GM18868 (cell line): ENCODE data around the gene GGT1.
"Not testable (repeated sequence)": the region's sequence is repeated elsewhere in the genome, so short reads cannot be mapped to it uniquely, and the experiment has no call there.

Experiments used
- ATAC-seq: cut with Tn5 transposase; IDR thresholded peaks from one replicate; pipeline ENCODE4 v1.9.1; 2021; ENCODE audit warnings: mild to moderate bottlenecking, moderate library complexity; ENCODE audit not compliant: unreplicated experiment

Gene GGT1

DNA sequence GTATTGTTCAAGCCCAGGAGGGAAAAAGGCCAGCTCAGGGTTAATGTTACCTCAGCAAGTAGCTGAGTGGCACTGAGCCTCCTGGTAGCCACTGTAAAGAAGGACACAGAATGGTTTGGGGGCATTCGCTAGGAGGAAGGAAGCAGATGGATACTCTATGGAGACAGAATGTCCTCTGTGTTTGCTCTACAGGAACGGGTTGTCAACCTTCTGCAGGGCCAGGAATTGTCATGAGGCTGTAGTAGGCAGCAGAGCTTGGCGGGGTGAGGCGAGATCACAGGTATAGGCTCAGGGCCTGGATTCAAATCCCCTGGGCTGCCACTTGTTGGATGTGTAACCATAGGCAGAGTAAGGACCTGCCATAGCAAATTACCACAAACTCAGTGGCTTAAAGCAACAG, 7.1 kb upstream of the GGT1 start:
- no peak for ATAC-seq

DNA sequence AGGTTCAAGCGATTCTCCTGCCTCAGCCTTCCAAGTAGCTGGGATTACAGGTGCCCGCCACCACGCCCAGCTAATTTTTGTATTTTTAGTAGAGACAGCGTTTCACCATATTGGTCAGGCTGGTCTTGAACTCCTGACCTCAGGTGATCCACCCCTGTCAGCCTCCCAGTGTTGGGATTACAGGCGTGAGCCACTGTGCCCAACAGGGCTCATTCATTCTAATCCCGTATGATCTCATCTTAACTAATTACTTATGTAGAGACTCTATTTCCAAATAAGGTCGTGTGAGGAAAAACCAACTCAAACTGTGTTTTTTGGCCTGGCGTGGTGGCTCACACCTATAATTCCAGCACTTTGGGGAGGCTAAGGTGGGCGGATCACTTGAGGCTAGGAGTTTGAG, 5.9 kb upstream of the GGT1 start:
- not testable (repeated sequence) for ATAC-seq

DNA sequence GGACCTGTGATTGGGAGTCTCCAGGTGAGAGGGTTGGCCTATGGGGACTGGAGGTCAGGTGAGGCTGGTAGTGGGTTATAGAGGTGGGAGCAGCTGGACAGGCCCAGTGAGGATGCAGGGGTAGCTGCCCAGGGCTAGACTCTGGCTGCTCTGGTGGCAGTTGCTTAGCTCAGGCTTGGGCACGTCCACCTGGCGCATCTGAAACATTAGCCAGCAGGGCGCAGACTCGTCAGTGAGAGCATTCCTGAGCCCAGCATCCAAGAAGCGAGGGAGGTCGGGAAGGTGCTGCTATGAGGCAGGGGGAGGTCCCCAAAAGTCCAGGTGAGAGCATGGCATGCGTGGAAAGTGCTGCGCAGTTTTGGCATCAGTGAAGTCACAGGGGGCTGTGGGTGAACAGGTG, 3.5 kb upstream of the GGT1 start:
- ATAC-seq, result no peak

DNA sequence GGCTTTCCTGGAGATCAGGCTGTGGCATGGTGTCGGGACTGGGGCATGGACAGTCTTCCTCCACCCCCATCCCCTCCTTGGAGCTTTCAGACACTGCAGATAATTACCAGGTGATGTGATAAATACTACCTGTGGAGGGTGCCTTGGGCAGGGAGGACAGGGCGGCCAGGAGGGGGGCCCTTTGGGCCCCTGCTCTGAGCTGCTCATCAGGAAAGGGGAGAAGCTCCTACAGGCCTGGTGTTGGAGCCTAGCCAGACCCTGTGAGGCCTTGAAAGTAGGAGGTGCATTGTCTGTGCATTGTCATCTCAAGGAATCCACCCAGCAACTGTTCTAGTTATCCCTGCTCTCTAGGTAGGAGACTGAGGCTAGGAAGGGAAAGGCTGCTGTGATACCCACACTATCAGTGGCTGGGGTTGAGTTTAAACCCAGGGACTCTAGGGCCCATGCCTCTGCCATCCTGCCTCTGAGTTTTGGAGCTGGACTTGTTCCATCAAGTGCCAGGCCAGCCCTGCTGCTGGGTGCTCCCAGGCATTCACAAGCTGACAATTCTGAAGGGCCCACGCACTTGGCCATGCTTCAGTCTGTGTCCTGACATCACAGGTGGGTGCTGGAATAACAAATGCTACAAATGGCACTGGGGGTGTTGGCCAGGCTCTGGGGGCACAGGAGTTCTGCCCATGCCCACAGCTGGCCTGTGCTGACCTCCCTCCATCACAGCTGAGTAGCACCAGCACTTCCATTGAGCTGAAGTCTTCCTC, 2.9 kb upstream of the GGT1 start:
- not testable (repeated sequence) for ATAC-seq

DNA sequence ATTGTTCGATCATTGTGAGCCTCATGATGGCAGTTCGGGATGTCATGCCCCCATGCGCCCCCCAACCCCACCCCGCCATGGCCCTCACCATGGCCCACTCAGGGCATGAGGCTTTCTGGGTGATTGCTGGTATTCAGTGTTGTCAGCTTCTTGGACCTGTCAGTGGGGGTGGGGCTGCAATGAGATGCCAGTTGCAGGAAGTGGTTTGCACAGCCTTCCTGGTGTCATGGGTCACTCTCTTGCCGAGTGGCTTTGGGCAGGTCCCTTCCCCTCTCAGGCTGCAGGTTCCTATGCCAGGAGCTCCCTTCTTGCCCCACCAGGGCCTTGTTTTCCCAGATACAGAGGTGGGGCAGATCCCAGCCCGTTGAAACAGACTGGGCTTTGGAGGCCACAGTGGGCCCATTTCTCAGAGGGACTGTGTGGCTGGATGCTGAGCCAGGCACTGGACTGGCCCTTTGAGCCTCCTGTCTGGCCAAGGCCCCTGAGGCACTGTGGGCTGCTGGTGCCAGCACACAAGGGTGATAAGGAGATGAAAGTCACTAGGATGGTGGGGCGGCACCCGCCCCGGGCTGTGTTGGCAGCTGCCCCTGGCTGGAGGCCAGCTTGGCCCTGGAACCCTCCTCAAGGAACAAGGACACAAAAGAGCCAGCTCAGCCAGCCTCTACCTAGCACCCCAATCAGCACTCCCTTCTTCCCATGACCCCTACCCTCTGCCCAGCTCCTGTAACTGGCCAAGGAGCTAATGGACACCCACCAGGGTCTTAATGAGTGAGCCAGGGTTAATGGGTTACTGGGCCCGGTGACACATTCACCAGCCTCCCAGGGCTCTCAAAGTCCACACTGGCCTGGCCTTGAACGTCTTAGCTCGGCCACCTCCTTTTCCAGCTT, 1.5 kb upstream of the GGT1 start:
- ATAC-seq, result no peak

DNA sequence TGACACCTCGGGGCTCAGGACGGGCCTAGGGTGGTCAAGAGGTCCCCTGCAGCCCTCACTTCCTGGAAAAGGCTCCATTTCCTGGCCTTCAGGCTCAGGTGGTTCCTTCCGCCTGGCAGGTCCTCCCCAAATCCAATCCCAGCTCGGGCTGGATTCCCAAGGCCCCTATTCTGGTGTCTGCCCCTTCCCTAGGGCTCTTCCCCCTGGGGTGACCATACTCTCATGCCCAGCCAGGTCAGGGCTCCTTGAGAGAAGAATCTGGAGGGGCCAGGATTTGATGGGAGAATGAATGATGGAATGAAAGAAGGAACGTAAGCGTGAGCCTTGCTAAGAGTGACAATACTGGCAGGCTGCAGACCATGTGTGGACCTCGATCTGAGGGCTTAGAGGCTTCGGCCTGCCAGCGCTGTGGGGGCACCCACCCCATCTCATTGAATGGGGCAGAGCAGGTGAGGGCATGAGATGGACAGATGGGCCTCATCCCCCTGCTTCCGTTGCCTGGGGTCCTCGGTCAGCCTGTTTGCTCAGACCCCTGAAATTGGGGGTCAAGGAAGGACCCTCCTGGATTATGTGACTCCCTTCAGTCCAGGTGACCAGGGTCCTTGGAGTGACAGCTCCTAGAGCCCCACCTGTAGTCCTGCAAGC, 766 bp upstream of the GGT1 start:
- not testable (repeated sequence) for ATAC-seq

DNA sequence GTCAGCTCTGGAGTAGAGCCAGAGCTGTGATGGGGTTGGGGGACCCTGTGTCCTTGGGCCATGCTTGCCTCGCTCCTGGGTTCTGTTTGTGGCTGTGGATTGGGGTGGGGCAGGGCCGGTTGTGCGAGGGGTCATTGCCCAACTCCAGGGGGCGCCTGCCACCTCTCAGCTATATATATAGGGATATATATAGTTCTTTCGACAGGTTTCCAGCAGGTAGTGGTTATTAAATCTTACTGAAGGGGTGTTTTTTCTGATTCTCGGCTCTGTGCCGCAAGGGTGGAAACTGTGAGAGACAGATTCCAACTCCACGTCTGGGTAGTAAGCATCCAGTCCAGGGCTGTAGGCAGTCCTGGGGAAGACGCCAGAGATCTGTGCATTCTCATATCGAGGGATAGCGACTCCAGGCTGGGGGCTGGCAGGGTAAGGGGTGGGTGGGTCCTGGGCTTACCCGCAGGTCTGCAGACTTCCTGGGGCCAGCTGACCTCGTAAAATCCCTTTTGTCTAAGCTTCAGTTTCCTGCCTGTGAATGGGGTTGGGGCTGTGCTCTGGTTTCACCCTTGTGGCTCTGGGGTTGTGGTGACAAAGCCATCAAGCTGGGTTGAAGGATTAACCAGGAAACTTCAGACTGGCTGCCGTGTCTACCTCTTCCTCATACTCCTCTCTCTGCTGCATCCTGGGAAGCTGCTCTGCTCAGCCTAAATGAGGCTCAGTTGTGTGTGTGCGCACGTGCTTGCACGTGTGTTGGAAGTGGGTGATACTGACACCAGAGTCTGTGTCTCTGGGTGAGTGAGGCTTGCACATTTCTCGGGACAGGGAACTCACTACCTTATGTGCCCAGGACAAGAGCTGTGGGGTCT, 1.0 kb downstream of the GGT1 start:
- not testable (repeated sequence) for ATAC-seq

DNA sequence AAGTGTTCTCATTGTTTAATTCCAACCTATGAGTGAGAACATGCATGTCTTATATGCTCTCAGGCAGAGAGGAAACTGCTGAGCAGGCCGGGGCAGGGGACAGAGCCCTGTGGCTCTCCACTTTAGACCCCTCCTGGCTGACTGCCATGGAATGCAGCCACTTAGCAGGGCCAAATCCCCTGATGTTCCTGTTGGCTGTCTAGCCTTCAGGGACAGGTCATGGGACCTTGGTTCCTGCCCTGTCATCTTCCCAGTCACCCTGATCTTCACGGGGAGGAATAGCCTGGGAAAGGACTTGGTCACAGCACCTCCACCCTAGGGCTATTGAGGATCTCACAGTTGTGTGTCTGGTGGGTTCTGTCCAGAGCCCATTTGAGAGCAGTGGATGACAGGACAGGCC, 3.3 kb downstream of the GGT1 start:
- ATAC-seq, result not testable (repeated sequence)

DNA sequence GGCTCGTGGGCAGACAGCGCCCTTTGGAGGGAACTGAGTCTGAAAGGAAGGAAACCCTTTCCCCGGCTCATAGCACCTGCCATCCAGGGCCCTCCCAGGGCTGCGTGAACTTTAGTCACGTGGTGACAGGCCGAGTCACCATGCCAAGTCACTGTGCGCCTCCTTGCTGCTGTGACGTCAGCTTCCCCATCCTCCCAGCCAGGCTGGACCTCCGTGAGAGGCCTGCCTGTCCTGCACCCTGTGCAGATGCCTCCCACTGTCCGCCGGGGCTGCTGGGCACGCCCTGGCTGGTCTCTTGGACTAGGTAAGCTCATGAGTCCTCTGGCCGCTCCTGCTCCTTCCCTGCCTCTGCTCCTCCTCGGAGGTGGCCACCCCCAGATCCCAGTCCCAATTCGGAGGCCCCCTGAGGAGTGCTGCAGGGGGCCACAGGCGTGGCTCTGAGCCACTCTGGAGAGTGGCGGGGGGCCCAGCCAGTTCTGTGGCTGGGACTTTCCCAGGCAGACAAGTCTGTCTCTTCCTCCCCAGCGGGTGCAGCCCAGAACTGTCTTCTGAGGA, 4.5 kb downstream of the GGT1 start:
- not testable (repeated sequence) for ATAC-seq

DNA sequence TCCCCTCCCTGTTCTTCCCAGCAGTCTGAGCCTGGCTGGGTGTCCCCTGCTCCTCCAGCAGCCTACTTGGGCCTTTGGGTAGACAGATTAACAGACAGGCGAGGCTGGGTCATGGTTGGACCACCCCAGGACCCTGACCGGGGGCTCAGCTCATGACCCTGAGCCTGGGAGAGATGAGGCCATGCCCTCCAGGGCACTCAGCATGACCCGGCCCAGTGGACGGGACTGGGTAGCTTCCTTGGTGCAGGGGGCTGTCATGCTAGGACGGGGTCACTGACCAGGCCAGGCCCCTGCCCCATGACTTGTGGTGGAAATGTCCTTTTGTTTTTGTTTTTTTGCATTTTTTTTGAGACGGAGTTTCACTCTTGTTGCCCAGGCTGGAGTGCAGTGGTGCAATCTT, 5.3 kb downstream of the GGT1 start:
- ATAC-seq, result not testable (repeated sequence)

DNA sequence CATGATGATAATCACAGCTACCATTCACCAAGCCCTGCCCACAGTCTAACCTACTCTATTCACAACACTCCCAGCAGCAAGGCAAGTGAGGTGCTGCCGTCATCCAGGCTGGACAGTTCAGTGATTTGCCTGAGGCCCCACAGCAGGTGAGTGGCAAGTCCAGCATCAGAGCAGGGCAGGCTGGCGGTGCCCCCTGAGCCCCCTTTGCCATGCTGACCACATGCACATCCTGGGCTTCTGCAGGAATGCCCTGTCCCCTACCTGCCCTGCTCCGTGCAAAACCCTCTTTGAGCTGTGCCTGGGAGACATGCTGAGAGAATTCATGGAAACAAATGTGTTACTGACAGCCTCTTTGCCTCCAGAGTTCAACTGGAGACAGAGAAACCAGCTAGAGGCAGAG, 6.9 kb downstream of the GGT1 start:
- not testable (repeated sequence) for ATAC-seq

DNA sequence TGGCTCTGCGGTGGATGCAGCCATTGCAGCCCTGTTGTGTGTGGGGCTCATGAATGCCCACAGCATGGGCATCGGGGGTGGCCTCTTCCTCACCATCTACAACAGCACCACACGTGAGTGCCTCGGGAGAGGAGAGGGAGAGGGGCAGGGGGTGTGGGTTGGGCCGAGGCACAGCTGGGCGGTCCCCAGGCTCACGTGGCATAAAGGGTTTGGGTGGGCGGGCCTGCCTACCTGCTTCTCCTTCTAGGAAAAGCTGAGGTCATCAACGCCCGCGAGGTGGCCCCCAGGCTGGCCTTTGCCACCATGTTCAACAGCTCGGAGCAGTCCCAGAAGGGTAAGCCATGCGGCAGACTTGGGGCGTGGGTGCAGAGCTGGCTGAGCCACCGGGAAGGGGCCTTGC, 11.8 kb downstream of the GGT1 start:
- not testable (repeated sequence) for ATAC-seq

DNA sequence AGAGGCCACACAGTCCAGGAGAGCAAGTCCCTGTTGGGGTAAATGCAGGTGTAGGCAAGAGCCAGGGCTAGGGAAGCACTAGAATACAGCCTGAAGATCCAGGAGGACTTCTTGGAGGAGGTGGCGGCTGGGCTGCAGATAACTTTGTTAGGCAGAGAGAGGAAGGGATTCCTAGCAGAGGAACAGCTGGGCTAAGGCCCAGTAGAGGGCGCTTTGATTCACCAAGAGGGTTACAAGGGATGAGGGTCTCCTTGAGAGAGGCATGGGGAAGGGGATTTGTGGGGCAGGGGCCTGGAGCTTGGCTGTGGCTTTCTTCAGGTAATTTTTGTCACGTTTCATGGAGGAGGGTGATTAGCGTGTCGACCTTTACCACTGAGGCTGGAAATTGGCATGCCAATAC, 18.3 kb downstream of the GGT1 start:
- not testable (repeated sequence) for ATAC-seq

DNA sequence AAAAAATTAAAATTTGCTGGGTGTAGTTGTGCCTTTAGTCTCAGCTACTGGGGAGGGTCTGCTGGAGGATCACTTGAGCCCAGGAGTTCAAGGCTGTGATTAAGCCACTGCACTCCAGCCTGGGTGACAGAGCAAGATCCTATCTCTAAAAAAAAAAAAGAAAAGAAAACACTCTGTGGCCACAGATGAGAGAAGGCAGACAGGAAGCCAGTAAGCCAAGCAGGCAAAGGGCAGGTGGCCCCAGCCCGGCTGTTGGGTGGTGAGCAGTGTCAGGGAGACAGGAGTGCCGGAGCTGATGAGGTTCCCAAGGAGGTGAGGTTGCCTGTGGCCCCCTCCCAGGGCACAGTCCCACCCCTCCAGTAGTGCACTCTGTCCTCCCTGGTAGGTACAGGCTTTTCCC, 19.6 kb downstream of the GGT1 start:
- not testable (repeated sequence) for ATAC-seq

DNA sequence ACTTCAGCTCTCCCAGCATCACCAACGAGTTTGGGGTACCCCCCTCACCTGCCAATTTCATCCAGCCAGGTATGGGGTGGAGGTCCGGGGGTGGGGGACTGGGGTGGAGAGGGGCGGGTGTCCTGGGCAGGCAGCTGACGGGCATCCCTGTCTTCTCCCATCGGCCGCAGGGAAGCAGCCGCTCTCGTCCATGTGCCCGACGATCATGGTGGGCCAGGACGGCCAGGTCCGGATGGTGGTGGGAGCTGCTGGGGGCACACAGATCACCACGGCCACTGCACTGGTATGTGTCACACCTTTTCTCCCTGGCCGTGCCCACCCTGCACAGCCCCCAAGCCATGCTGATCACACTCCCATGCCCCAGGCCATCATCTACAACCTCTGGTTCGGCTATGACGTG, 24.9 kb downstream of the GGT1 start:
- not testable (repeated sequence) for ATAC-seq

DNA sequence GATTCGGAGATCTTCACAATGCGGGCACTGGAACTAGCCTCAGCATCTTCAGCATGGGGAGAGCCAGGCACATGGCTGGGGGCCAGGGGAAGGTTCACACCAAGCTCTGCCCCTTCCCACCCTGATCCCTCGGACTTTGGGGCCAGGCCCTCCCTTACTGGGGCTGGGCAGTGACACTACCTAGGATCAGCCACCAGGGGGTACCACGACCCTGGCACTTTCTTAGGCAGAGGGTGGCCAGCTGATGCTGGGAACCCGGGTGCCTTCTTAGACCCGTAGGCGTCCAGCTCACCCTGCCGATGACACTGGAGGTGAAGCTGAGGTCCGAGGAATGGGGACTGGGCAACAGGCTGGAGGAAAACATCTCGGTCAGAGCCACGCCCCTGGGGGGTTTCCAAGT, 26.1 kb downstream of the GGT1 start:
- ATAC-seq, result not testable (repeated sequence)

DNA sequence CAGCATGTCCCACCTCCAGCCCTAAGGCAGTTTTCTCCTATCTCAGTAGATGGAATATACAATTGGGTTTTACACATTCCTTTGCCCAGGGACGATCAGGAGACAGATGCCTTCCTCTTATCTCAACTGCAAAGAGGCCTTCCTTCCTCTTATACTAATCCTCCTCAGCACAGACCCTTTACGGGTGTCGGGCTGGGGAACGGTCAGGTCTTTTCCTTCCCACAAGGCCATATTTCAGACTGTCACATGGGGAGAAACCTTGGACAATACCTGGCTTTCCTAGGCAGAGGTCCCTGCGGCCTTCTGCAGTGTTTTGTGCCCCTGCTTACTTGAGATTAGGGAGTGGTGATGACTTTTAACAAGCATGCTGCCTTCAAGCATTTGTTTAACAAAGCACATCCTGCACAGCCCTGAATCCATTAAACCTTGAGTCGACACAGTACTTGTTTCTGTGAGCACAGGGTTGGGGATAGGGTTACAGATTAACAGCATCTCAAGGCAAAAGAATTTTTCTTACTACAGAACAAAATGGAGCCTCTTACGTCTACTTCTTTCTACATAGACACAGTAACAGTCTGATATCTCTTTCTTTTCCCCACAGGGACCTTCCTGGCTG, 27.9 kb downstream of the GGT1 start:
- ATAC-seq, result not testable (repeated sequence)

DNA sequence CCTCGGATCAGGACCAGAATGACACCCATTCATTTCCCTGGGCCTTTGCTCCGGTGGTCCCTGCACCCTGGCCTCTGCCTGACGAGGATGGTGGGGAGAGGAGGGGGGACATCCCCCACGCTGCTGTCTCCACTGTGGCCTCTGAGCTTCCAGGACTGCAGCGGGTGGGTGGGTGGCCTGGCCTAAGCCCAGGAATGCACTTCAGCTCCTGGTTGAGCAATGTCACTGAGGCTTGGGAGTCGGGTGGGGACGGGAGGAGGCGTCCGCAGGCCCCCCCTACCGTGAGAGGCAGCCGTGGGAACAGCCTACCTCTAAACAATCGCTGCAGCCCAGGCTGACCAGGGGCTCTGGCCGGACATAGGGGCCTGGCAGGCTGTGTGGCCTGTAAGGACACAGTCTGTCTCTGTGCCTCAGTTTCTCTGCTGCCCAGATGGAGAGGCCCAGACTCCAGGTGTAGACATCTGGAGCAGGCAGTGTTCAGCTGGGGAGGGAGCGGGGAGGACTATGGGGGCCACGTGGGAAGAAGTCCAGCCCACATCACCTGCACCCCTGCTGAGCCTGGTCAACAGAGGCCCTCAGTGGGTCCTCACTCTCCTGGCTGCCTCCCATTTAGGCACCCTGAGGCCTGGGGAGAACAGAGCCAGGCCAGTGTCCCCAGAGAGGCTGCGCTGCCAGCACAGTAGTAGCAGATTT, 28.6 kb downstream of the GGT1 start:
- ATAC-seq, result not testable (repeated sequence)

DNA sequence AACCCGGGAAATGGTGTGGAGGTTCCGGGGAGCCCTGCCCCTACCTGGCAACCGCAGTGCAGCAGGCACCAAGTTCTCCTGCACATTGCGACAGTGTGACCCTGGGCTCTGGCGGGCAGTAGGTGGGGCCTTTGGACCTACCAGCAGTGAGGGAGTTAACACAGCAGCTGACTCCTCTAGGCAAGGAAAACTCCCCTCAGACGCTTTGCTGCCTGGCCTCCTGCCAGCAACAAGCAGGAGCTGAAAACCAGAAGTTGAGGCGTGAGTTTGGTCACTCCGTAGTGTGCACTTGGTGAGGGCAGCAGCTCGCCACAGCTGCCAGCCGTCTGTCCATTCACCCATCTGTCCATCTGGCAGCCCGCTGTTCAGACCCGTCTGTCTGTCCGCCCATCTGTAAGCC, 29.6 kb downstream of the GGT1 start:
- not testable (repeated sequence) for ATAC-seq
